GM19238 (cell line): ENCODE data around the gene ASB2.

Source experiments
- DNase-seq: peaks from one replicate; pipeline ENCODE4 v3.0.0; 2011; ENCODE audit warnings: low spot score; ENCODE audit not compliant: insufficient read length

Gene ASB2

GRCh38 chr14:93976477-93977057, at the start of gene ASB2:
TSS of gene ASB2 (minus strand) at chr14:93976570. CDS start at chr14:93964539, 12,031 bp downstream.
- DNase-seq: no peak

- DNase-seq: no peak
These were observed 49.4 kb upstream of the ASB2 start for GRCh38 chr14:94025720-94026119.

- DNase-seq: no peak
These were observed 48.2 kb upstream of the ASB2 start for GRCh38 chr14:94024549-94024948.

- DNase-seq: no peak
These were observed 46.4 kb upstream of the ASB2 start for GRCh38 chr14:94022532-94023411.

- no peak for DNase-seq
These were observed 45.2 kb upstream of the ASB2 start for GRCh38 chr14:94021416-94022157.

- DNase-seq: no peak
These were observed 44.6 kb upstream of the ASB2 start for GRCh38 chr14:94021001-94021400.

- DNase-seq: no peak
These were observed 43.9 kb upstream of the ASB2 start for GRCh38 chr14:94020267-94020666.

GRCh38 chr14:94019329-94019728, 43.0 kb upstream of the ASB2 start:
- no peak for DNase-seq

GRCh38 chr14:94018308-94018707, 41.9 kb upstream of the ASB2 start:
- DNase-seq: no peak

GRCh38 chr14:94016446-94016976, 40.1 kb upstream of the ASB2 start:
- DNase-seq: no peak

GRCh38 chr14:94015223-94015622, 38.9 kb upstream of the ASB2 start:
- DNase-seq: no peak

GRCh38 chr14:94014382-94014781, 38.0 kb upstream of the ASB2 start:
- DNase-seq: no peak

GRCh38 chr14:94011795-94012194, 35.4 kb upstream of the ASB2 start:
- DNase-seq: no peak

GRCh38 chr14:94010625-94011024, 34.3 kb upstream of the ASB2 start:
- DNase-seq: no peak

- no peak for DNase-seq
These were observed 33.4 kb upstream of the ASB2 start for GRCh38 chr14:94009767-94010166.

- DNase-seq: no peak
These were observed 31.9 kb upstream of the ASB2 start for GRCh38 chr14:94008234-94008633.

GRCh38 chr14:94005324-94006073, 29.1 kb upstream of the ASB2 start:
- no peak for DNase-seq

- no peak for DNase-seq
These were observed 27.6 kb upstream of the ASB2 start for GRCh38 chr14:94004015-94004414.

- no peak for DNase-seq
These were observed 27.0 kb upstream of the ASB2 start for GRCh38 chr14:94003397-94003796.

GRCh38 chr14:94001501-94002396, 25.4 kb upstream of the ASB2 start:
- peak; percentile 66 for DNase-seq
